Parathyroid adenoma (tissue), 2 donors: Measurements from ENCODE around the gene FRMD1.

Experiments
- H2AFZ ChIP-seq: fragments of 300-600 bp; sonication (generic); one replicate; pipeline ENCODE4 v1.7.0; 2017; ENCODE audit warnings: antibody characterized with exemption, mild to moderate bottlenecking
- H3K27ac ChIP-seq: fragments of 300-600 bp; sonication (generic); one replicate; pipeline ENCODE4 v1.7.0; 2017
- H3K27me3 ChIP-seq: fragments of 300-600 bp; sonication (generic); one replicate; pipeline ENCODE4 v1.7.0; 2017; ENCODE audit warnings: low read length; ENCODE audit not compliant: control insufficient read depth, insufficient read depth
- H3K36me3 ChIP-seq: fragments of 300-600 bp; sonication (generic); one replicate; pipeline ENCODE4 v1.7.0; 2017; ENCODE audit warnings: low read length; ENCODE audit not compliant: control insufficient read depth, insufficient read depth
- H3K4me1 ChIP-seq: fragments of 300-600 bp; sonication (generic); one replicate; pipeline ENCODE4 v1.7.0; 2017; ENCODE audit warnings: control low read depth
- H3K4me2 ChIP-seq: fragments of 300-600 bp; sonication (generic); one replicate; pipeline ENCODE4 v1.7.0; 2017; ENCODE audit warnings: low read length
- H3K4me3 ChIP-seq: fragments of 300-600 bp; sonication (generic); one replicate; pipeline ENCODE4 v1.7.0; 2017; ENCODE audit warnings: low read depth, low read length
- H3K79me2 ChIP-seq: fragments of 300-600 bp; sonication (generic); one replicate; pipeline ENCODE4 v1.7.0; 2017; ENCODE audit warnings: control low read depth
- H3K9ac ChIP-seq: fragments of 300-600 bp; sonication (generic); one replicate; pipeline ENCODE4 v1.7.0; 2017; ENCODE audit warnings: mild to moderate bottlenecking
- H3K9me3 ChIP-seq: fragments of 300-600 bp; sonication (generic); one replicate; pipeline ENCODE4 v1.7.0; 2017; ENCODE audit warnings: low read length; ENCODE audit not compliant: control insufficient read depth
- TF ChIP-seq, protein P1 (sequence below): fragments of 300-600 bp; sonication (generic); IDR thresholded peaks from one replicate; pipeline ENCODE4 v1.7.0; 2017; ENCODE audit warnings: antibody characterized with exemption, mild to moderate bottlenecking
- donor health status: primary hyperparathyroidism.

FRMD1 gene

DNA sequence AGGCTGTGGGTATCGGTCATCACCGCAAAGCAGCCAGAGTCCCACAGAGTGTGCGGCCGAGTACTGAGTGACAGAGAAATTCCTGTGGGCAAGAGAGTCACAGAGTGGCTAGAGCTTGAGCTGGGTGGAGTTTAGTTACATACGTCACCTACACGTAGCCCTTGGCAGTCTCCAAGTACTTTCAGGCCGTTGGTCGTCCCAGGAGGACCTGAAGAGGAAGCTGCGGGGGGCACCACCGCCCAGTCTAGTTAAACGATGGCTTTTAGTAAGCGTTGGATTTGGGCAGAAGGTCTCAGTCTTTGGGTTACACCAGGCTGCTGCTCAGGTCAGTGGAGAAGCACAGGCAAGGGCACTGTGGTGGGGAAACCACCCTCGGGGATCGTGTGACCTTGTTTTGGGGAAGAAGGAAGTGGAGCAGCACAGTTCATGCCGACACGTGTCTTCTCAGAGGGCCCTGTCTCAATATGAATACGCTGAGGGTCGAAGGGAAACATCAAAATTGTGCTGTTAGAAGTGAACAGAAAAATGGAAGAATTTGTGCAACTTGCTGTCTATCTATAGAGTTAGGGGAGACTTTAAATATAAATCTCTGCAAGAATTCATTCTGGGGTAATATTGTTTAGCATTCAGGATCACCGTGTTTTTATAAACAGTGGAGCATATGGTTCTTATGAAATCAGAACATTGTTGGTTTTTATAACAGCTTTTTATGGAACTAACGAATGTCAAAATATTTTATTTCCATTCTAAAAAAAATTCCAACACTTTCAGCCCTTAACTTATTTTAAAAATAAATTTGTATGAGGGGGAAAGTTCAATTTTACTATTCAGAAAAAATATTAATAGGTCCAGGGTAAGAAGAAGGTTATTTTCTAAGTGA is 52.9 kb downstream of the FRMD1 start:
- no peak overlapping the region for H3K9ac ChIP-seq
- H3K4me1 ChIP-seq: no peaks in the 10 kb centered on the region
- H3K9me3 ChIP-seq: no peaks in the 10 kb centered on the region
- no peak overlapping the region for H3K27ac ChIP-seq
- H3K4me2 ChIP-seq: no peak overlapping the region
- no peak overlapping the region for H3K4me3 ChIP-seq
- no peaks in the 10 kb centered on the region for H3K27me3 ChIP-seq
- H3K79me2 ChIP-seq: no peaks in the 10 kb centered on the region
- no peak overlapping the region for H2AFZ ChIP-seq
- TF ChIP-seq, protein P1, sequence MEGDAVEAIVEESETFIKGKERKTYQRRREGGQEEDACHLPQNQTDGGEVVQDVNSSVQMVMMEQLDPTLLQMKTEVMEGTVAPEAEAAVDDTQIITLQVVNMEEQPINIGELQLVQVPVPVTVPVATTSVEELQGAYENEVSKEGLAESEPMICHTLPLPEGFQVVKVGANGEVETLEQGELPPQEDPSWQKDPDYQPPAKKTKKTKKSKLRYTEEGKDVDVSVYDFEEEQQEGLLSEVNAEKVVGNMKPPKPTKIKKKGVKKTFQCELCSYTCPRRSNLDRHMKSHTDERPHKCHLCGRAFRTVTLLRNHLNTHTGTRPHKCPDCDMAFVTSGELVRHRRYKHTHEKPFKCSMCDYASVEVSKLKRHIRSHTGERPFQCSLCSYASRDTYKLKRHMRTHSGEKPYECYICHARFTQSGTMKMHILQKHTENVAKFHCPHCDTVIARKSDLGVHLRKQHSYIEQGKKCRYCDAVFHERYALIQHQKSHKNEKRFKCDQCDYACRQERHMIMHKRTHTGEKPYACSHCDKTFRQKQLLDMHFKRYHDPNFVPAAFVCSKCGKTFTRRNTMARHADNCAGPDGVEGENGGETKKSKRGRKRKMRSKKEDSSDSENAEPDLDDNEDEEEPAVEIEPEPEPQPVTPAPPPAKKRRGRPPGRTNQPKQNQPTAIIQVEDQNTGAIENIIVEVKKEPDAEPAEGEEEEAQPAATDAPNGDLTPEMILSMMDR: no peak
- no peaks in the 10 kb centered on the region for H3K36me3 ChIP-seq

DNA sequence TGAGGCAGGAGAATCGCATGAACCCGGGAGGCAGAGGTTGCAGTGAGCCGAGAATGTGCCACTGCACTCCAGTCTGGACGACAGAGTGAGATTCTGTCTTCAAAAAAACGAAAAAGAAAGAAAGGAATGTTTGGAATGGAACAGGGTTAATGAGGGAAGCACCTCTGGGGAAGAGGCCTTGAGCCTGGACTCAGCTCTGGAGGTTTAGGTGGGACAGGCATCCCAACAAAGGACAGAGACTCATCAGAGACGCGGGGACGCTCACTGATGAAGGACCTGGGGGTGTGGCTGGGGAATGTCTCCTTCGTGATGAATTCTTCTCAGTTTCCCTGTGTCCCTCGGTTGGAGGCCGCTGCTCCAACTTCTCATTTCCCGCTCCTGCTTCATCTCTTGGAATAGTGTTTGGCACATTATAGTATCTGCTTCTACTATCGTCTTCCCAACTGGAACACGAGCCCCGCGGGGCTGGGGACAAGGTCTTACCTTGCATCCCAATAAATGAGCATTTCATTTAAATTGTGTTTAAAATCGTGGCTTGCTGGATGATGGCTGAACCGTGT is 54.0 kb downstream of the FRMD1 start:
- H3K27ac ChIP-seq: no peak overlapping the region
- no peaks in the 10 kb centered on the region for H3K27me3 ChIP-seq
- H3K4me2 ChIP-seq: no peak overlapping the region
- H3K9me3 ChIP-seq: no peaks in the 10 kb centered on the region
- H3K36me3 ChIP-seq: no peaks in the 10 kb centered on the region
- no peak overlapping the region for H2AFZ ChIP-seq
- TF ChIP-seq, protein P1: no peak
- H3K4me3 ChIP-seq: no peak overlapping the region
- H3K9ac ChIP-seq: no peak overlapping the region
- no peaks in the 10 kb centered on the region for H3K4me1 ChIP-seq
- H3K79me2 ChIP-seq: no peaks in the 10 kb centered on the region

DNA sequence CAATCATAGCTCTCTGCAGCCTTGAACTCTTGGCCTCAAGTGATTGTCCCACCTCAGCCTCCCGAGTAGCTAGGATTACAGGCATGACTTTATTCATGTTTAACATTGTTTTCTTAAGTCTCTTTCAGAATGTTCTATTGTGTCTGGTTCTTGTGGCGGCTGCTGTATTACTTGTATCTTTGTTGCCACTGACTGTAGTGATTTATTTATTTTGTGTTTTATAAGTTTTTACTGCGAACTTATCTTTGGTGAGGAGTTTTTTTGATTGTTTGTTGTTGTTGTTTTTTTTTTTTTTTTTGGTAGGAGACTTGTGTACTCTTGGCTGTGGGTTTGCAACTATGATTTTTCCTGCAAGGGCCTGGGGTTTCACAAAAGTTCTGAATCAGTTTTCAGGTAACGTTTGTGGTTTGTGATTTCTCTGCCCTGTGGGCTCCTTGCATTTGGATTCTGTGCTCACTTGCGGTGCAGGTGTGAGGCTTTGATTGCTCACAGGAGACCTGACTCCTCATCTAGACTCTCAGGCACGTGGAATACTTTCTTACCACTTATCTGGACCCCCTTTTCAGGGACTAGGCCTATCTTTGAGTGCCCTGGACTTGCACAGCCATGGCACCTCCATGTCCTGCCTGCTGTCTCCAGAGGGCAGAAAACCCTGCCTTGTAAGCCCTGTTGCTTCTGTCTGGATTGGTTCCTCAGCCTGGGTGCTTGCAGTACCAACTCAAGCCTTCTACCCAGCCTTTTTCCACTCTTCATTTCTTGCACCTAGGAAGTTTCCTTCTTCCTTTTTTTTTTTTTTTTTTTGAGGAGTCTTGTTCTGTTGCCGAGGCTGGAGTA is 56.3 kb downstream of the FRMD1 start:
- Histone ChIP-seq H3K36me3 (no peaks in the 10 kb centered on the region), H3K79me2 (no peaks in the 10 kb centered on the region), H3K9me3 (no peaks in the 10 kb centered on the region), H3K4me3 (no peak overlapping the region), H3K27me3 (no peaks in the 10 kb centered on the region), H3K4me1 (no peaks in the 10 kb centered on the region), H3K27ac (no peak overlapping the region), H2AFZ (no peak overlapping the region), H3K9ac (no peak overlapping the region), H3K4me2 (no peak overlapping the region)
- TF ChIP-seq, protein P1: no peak

DNA sequence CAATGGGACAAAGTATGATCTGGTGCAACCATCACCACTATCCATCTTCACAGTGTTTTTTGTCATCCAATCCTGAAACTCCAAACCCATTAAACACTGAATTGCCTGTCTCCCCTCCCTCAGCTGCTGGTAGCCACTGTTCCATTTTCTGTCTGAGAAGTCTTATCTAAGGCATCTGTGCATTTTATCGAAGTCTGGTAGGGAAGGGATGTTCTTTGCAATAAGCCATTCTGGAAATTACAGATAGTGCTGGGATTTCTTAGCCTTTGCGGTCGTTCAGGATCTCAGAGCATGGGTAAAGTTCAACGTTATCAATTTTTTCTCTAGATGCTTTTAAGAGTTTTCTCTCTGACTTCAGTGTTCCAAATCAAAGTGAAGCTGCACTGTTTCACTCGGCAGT is 57.4 kb downstream of the FRMD1 start:
- Histone ChIP-seq H3K9me3 (no peaks in the 10 kb centered on the region), H3K27me3 (no peaks in the 10 kb centered on the region)

More for the DNA sequence above, 57.4 kb downstream of the FRMD1 start:
- H3K36me3 ChIP-seq: no peaks in the 10 kb centered on the region
- H3K9ac ChIP-seq: no peak overlapping the region
- TF ChIP-seq, protein P1: no peak
- no peak overlapping the region for H2AFZ ChIP-seq
- H3K79me2 ChIP-seq: no peaks in the 10 kb centered on the region
- H3K27ac ChIP-seq: no peak overlapping the region
- no peaks in the 10 kb centered on the region for H3K4me1 ChIP-seq
- no peak overlapping the region for H3K4me2 ChIP-seq
- H3K4me3 ChIP-seq: no peak overlapping the region
